SK-N-SH (cell line): ENCODE data around the gene TMEM145. TPM values are rescaled to one million over a fixed set of nuclear protein-coding genes. Genes with fewer than 3 reads are reported as not detected.

Source experiments
- CTCF ChIA-PET: fragments of 300-600, 350-600 bp; formaldehyde crosslinking; extraction: SDS; loops from one replicate; lab custom pipeline; 2021; lab: Yijun Ruan, JAX
- POLR2A ChIA-PET: fragments of 350-600 bp; sonication (Branson Sonifier 250); formaldehyde crosslinking; extraction: SDS; loops from one replicate; lab custom pipeline; 2020; ENCODE audit warnings: antibody characterized with exemption, inconsistent platforms; lab: Yijun Ruan, JAX
- DNase-seq: peaks from one replicate; pipeline ENCODE4 v3.0.0; 2012
- H2AFZ ChIP-seq: fragments of 200-600 bp; sonication (generic); 2 replicates; pipeline ENCODE4 v1.8.1; 2016; ENCODE audit warnings: antibody characterized with exemption, mild to moderate bottlenecking, low read depth
- H3F3A ChIP-seq: fragments of 200-600 bp; sonication (generic); replicated peaks from 2 replicates; pipeline ENCODE3; 2016; ENCODE audit warnings: antibody characterized with exemption, mild to moderate bottlenecking; ENCODE audit not compliant: insufficient read depth
- H3K27ac ChIP-seq, 2 experiments: fragments of 200-500 bp in 1 of 2; fragments of 200-600 bp in 1 of 2; sonication (Bioruptor generic) in 1 of 2; sonication (generic), shearing (Covaris generic) in 1 of 2; 2 replicates each; pipeline versions ENCODE4 v1.5.1 to v1.6.1; 2014 to 2016; ENCODE audit warnings: low read depth in 2 of 2, inconsistent platforms in 1 of 2, low read length in 1 of 2, mild to moderate bottlenecking in 1 of 2, mixed read lengths in 1 of 2
- H3K27me3 ChIP-seq: fragments of 200-600 bp; sonication (generic), shearing (Covaris generic); 2 replicates; pipeline ENCODE4 v1.6.1; 2016; ENCODE audit warnings: mixed run types; ENCODE audit not compliant: insufficient read depth
- H3K36me3 ChIP-seq, 2 experiments: fragments of 200-500 bp in 1 of 2; fragments of 200-600 bp in 1 of 2; sonication (Bioruptor generic) in 1 of 2; sonication (generic) in 1 of 2; replicated peaks in 1 of 2; 2 replicates each; pipeline versions ENCODE3 to v1.5.1; 2014 to 2016; ENCODE audit warnings: low read length in 1 of 2, mild to moderate bottlenecking in 1 of 2; ENCODE audit not compliant: insufficient read depth in 2 of 2, control insufficient read depth in 1 of 2
- H3K4me1 ChIP-seq, 2 experiments: fragments of 200-500 bp in 1 of 2; fragments of 200-600 bp in 1 of 2; sonication (Bioruptor generic) in 1 of 2; sonication (generic), shearing (Covaris generic) in 1 of 2; 2 replicates each; pipeline versions ENCODE4 v1.5.1 to v1.6.1; 2014 to 2016; ENCODE audit warnings: low read depth in 1 of 2, low read length in 1 of 2, mixed run types in 1 of 2; ENCODE audit not compliant: insufficient read depth in 2 of 2, control insufficient read depth in 1 of 2
- H3K4me2 ChIP-seq: fragments of 200-600 bp; sonication (generic), shearing (Covaris generic); 2 replicates; pipeline ENCODE4 v1.6.1; 2017; ENCODE audit warnings: mixed run types
- H3K4me3 ChIP-seq, 2 experiments: fragments of 200-500 bp in 1 of 2; fragments of 200-600 bp in 1 of 2; sonication (Bioruptor generic) in 1 of 2; sonication (generic), shearing (Covaris generic) in 1 of 2; 2 replicates each; pipeline versions ENCODE4 v1.5.1 to v1.8.1; 2014 to 2016; ENCODE audit warnings: low read depth in 2 of 2, inconsistent platforms in 1 of 2, low read length in 1 of 2, mild to moderate bottlenecking in 1 of 2, mixed read lengths in 1 of 2, moderate library complexity in 1 of 2
- H3K79me2 ChIP-seq: fragments of 200-600 bp; sonication (generic); 2 replicates; pipeline ENCODE4 v1.8.1; 2017; ENCODE audit warnings: mild to moderate bottlenecking; ENCODE audit not compliant: insufficient read depth
- H3K9ac ChIP-seq: fragments of 200-600 bp; sonication (generic); 2 replicates; pipeline ENCODE4 v1.6.1; 2017; ENCODE audit warnings: mixed run types
- H3K9me2 ChIP-seq: fragments of 200-600 bp; sonication (generic); 2 replicates; pipeline ENCODE4 v1.6.1; 2017; ENCODE audit warnings: mixed run types
- H3K9me3 ChIP-seq: fragments of 200-600 bp; sonication (generic); 2 replicates; pipeline ENCODE4 v1.6.1; 2017; ENCODE audit warnings: mixed run types, mild to moderate bottlenecking, moderate library complexity
- H4K20me1 ChIP-seq: fragments of 200-600 bp; sonication (generic); 2 replicates; pipeline ENCODE4 v1.6.1; 2017; ENCODE audit warnings: mild to moderate bottlenecking, mixed run types; ENCODE audit not compliant: insufficient read depth
- CHD2 ChIP-seq: fragments of 150-350 bp; IDR thresholded peaks from 2 replicates; pipeline ENCODE4 v1.6.1; 2018; ENCODE audit warnings: low read length; ENCODE audit not compliant: partially characterized antibody
- EZH2phosphoT487 ChIP-seq: fragments of 200-600 bp; sonication (generic); IDR thresholded peaks from 2 replicates; pipeline ENCODE4 v1.6.1; 2017; ENCODE audit warnings: low read depth, mixed run types, mild to moderate bottlenecking, antibody characterized with exemption, moderate library complexity, borderline replicate concordance
- FOXJ3 ChIP-seq: sonication (generic); formaldehyde crosslinking; IDR thresholded peaks from 2 replicates; pipeline ENCODE4 v1.5.1; 2020; ENCODE audit warnings: mild to moderate bottlenecking, missing genetic modification reagents
- JUND ChIP-seq: IDR thresholded peaks from 2 replicates; pipeline ENCODE4 v1.4.0; 2012
- NRF1 ChIP-seq: IDR thresholded peaks from 2 replicates; pipeline ENCODE4 v1.6.1; 2012; ENCODE audit warnings: low read depth, mild to moderate bottlenecking, low read length
- RAD21 ChIP-seq: IDR thresholded peaks from 2 replicates; pipeline ENCODE4 v1.6.1; 2012; ENCODE audit warnings: mild to moderate bottlenecking, low read length
- RCOR1 ChIP-seq: fragments of 150-350 bp; IDR thresholded peaks from 2 replicates; pipeline ENCODE4 v1.6.1; 2017; ENCODE audit warnings: antibody characterized with exemption, low read length
- RXRA ChIP-seq: IDR thresholded peaks from 2 replicates; pipeline ENCODE4 v1.4.0; 2012; ENCODE audit warnings: low read depth, mild to moderate bottlenecking, borderline replicate concordance
- SIN3A ChIP-seq: IDR thresholded peaks from 2 replicates; pipeline ENCODE4 v1.6.1; 2012; ENCODE audit warnings: low read depth, mild to moderate bottlenecking, low read length, moderate library complexity, borderline replicate concordance
- TAF1 ChIP-seq: IDR thresholded peaks from 2 replicates; pipeline ENCODE4 v1.6.1; 2012; ENCODE audit warnings: low read depth, mild to moderate bottlenecking, low read length, moderate library complexity, borderline replicate concordance
- TCF12 ChIP-seq: IDR thresholded peaks from 2 replicates; pipeline ENCODE4 v1.4.0; 2012
- WGBS: methylation state at CpG from one replicate; pipeline ENCODE4 v1.1.6; 2017; ENCODE audit warnings: low lambda C conversion rate; 5-methylcytosine and 5-hydroxymethylcytosine counted together
- polyA plus RNA-seq, 3 experiments: library from polyadenylated mRNA; depleted of rRNA; stranded (reverse); fragments of >200 nt; gene quantifications; 2 replicates each; pipeline ENCODE4 v1.2.3, GENCODE V29; 2012
- TF ChIP-seq, protein P1 (sequence below): fragments of 150-350 bp; IDR thresholded peaks from 2 replicates; pipeline ENCODE4 v1.6.1; 2016; ENCODE audit warnings: mild to moderate bottlenecking, low read depth, low read length
- TF ChIP-seq, protein P2 (sequence below): fragments of 200-600 bp; sonication (generic); IDR thresholded peaks from 2 replicates; pipeline ENCODE4 v1.6.1; 2017; ENCODE audit warnings: antibody characterized with exemption, mild to moderate bottlenecking, moderate library complexity
- TF ChIP-seq, protein P3 (sequence below): IDR thresholded peaks from 2 replicates; pipeline ENCODE4; 2012
- TF ChIP-seq, protein P4 (sequence below): IDR thresholded peaks from 2 replicates; pipeline ENCODE4 v1.4.0; 2012; ENCODE audit warnings: low read depth, borderline replicate concordance

TMEM145 gene
- polyA plus RNA-seq, 1 of the 3 experiments (the other 2 are of a cell fraction): 2.0 TPM

DNA sequence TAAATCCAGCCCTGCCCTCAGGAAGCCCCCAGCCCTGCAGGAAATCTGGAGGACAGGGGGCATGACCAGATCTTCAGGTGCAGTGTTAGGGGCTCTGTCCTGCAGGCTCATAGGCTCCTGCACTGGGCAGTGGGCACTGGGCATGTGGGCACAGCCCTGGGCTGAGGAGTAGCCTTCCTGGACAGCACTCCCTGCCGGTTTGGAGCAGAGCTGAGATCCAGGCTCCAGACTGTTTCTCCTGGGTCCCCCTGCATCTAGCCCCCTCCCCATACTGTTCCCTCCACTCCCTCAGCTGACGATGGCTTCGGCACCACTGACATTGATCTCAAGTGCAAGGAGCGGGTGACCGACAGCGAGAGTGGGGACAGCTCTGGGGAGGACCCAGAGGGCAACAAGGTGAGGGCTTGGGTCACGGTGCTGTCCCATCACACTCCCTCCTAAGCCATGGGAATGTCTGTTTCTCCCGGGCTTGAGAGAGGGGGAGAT, 23.5 kb upstream of the TMEM145 start:
- Histone ChIP-seq H3K27me3 (no peaks in the 10 kb centered on the region), H3K27ac (no peak overlapping the region), H3K4me1 (peaks cover 12 to 24% of the 10 kb centered on the region in 2 experiments; a peak in 3 of 4 replicates)
- DNase-seq: no peak
- TF ChIP-seq RCOR1: no peak
- no peak for TF ChIP-seq RXRA
- no peak for TF ChIP-seq NRF1
- TF ChIP-seq, protein P1, sequence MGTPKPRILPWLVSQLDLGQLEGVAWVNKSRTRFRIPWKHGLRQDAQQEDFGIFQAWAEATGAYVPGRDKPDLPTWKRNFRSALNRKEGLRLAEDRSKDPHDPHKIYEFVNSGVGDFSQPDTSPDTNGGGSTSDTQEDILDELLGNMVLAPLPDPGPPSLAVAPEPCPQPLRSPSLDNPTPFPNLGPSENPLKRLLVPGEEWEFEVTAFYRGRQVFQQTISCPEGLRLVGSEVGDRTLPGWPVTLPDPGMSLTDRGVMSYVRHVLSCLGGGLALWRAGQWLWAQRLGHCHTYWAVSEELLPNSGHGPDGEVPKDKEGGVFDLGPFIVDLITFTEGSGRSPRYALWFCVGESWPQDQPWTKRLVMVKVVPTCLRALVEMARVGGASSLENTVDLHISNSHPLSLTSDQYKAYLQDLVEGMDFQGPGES: no peak
- TF ChIP-seq TAF1: no peak
- TF ChIP-seq CHD2: no peak
- no peak for TF ChIP-seq FOXJ3 (CRISPR knock-in tag)
- TF ChIP-seq TCF12: no peak
- TF ChIP-seq RAD21: no peak
- TF ChIP-seq JUND: no peak
- TF ChIP-seq, protein P2, sequence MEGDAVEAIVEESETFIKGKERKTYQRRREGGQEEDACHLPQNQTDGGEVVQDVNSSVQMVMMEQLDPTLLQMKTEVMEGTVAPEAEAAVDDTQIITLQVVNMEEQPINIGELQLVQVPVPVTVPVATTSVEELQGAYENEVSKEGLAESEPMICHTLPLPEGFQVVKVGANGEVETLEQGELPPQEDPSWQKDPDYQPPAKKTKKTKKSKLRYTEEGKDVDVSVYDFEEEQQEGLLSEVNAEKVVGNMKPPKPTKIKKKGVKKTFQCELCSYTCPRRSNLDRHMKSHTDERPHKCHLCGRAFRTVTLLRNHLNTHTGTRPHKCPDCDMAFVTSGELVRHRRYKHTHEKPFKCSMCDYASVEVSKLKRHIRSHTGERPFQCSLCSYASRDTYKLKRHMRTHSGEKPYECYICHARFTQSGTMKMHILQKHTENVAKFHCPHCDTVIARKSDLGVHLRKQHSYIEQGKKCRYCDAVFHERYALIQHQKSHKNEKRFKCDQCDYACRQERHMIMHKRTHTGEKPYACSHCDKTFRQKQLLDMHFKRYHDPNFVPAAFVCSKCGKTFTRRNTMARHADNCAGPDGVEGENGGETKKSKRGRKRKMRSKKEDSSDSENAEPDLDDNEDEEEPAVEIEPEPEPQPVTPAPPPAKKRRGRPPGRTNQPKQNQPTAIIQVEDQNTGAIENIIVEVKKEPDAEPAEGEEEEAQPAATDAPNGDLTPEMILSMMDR: no peak
- TF ChIP-seq, all 33 proteins: peak for 0
- Histone ChIP-seq H3K36me3 (peaks cover 30 to 78% of the 10 kb centered on the region in 2 experiments), H3K9me3 (no peaks in the 10 kb centered on the region), H4K20me1 (peaks cover 24% of the 10 kb centered on the region), H3F3A (no peaks in the 10 kb centered on the region), H3K9ac (no peak overlapping the region), H3K4me2 (no peak overlapping the region), H3K4me3 (no peak overlapping the region), H3K9me2 (no peaks in the 10 kb centered on the region), H3K79me2 (peaks cover 34% of the 10 kb centered on the region), H2AFZ (no peak overlapping the region)
- POLR2A ChIA-PET: no interaction called here
- CTCF ChIA-PET: interaction anchor here (0.7 to 9.5 kb wide), 7 partner anchors 9 to 181 kb away, joined by 3 to 60 read pairs (median 6); partner anchors contain the start of genes PAFAH1B3 and PRR19
- 96% methylated on average over 8 of the region's 8 CpGs for WGBS

DNA sequence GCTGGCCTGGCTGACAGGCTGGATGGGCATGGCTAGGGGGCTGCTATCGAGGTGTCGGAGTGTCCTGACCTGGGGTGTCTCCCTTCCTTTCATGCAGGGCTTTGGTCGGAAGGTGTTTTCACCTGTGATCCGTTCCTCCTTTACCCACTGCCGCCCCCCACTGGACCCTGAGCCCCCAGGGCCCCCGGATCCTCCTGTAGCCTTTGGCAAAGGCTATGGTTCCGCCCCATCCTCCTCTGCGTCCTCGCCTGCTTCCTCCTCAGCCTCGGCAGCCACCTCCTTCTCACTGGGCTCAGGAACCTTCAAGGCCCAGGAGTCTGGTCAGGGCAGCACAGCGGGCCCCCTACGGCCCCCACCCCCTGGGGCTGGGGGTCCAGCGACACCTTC, 23.0 kb upstream of the TMEM145 start:
- DNase-seq: no peak
- peaks cover 30 to 81% of the 10 kb centered on the region in 2 experiments for H3K36me3 ChIP-seq
- no peak overlapping the region for H3K4me3 ChIP-seq
- 87% methylated on average over 10 of the region's 13 CpGs for WGBS
- no peak overlapping the region for H3K4me2 ChIP-seq
- no peaks in the 10 kb centered on the region for H3K27me3 ChIP-seq
- H3K79me2 ChIP-seq: peaks cover 29% of the 10 kb centered on the region
- H3K9me3 ChIP-seq: no peaks in the 10 kb centered on the region
- no peak overlapping the region for H2AFZ ChIP-seq
- no peaks in the 10 kb centered on the region for H3K9me2 ChIP-seq
- peaks cover 19% of the 10 kb centered on the region for H4K20me1 ChIP-seq
- H3K4me1 ChIP-seq: peaks cover 12 to 19% of the 10 kb centered on the region in 2 experiments; a peak in 3 of 4 replicates
- no peak overlapping the region; a peak in 1 of 4 replicates for H3K27ac ChIP-seq
- peaks cover under 1% of the 10 kb centered on the region for H3F3A ChIP-seq
- POLR2A ChIA-PET: no interaction called here
- CTCF ChIA-PET: interaction anchor here (0.7 to 9.5 kb wide), 5 partner anchors 9 to 182 kb away, joined by 4 to 60 read pairs (median 6); no protein-coding TSS in a partner anchor
- TF ChIP-seq, protein P1: no peak
- TF ChIP-seq TCF12 (no peak), JUND (no peak), SIN3A (no peak), EZH2phosphoT487 (no peak), CHD2 (no peak)
- TF ChIP-seq, protein P2: no peak
- TF ChIP-seq, protein P3, sequence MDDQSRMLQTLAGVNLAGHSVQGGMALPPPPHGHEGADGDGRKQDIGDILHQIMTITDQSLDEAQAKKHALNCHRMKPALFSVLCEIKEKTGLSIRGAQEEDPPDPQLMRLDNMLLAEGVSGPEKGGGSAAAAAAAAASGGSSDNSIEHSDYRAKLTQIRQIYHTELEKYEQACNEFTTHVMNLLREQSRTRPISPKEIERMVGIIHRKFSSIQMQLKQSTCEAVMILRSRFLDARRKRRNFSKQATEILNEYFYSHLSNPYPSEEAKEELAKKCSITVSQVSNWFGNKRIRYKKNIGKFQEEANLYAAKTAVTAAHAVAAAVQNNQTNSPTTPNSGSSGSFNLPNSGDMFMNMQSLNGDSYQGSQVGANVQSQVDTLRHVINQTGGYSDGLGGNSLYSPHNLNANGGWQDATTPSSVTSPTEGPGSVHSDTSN: no peak
- TF ChIP-seq, protein P4, sequence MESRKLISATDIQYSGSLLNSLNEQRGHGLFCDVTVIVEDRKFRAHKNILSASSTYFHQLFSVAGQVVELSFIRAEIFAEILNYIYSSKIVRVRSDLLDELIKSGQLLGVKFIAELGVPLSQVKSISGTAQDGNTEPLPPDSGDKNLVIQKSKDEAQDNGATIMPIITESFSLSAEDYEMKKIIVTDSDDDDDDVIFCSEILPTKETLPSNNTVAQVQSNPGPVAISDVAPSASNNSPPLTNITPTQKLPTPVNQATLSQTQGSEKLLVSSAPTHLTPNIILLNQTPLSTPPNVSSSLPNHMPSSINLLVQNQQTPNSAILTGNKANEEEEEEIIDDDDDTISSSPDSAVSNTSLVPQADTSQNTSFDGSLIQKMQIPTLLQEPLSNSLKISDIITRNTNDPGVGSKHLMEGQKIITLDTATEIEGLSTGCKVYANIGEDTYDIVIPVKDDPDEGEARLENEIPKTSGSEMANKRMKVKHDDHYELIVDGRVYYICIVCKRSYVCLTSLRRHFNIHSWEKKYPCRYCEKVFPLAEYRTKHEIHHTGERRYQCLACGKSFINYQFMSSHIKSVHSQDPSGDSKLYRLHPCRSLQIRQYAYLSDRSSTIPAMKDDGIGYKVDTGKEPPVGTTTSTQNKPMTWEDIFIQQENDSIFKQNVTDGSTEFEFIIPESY: no peak
- no peak overlapping the region for H3K9ac ChIP-seq
